HG03025 (cell line): ENCODE measurements around the gene WDFY4.

Experiments
- ATAC-seq: cut with Tn5 transposase; IDR thresholded peaks from one replicate; pipeline ENCODE4 v1.9.1; 2021; ENCODE audit warnings: mild to moderate bottlenecking, moderate library complexity; ENCODE audit not compliant: unreplicated experiment, low FRiP score

The WDFY4 gene

GRCh38 chr10:48768144-48768766, 83.6 kb downstream of the WDFY4 start:
- ATAC-seq = no peak

GRCh38 chr10:48768926-48769325, 84.3 kb downstream of the WDFY4 start:
- ATAC-seq = no peak

DNA sequence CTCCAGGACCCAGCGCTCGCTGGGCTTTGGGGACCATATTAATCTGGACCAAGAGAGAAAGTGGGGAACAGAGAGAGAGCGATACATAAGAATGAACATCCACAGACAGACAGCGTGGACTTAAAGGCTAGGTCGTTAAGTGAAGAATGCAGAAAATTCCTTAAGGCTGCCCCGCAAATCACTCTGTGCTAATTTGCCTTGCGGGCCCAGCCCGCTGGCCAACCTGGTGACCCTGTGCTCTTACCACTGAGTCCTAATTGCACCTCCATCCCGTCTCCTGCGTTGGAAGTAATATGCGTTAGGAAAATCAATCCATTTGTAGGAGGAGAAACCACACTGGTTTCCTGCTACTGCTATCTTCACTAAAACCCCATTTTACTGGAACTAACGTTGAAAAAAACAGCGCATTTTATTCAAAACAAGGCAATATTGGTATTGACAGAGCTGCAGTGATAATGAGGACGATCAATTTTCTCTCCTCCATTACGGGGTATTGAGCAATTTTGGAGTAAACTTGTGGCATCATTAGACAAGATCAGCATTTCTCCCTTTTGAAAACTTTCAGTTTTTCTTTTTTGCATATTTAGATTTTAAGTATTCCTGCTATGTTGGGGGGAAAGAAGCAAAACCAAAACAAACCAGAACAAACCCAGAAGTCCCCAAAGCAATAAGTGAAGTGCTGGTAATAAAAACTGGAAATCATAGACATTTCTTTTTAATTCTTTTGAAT, 85.2 kb downstream of the WDFY4 start:
- no peak for ATAC-seq

DNA sequence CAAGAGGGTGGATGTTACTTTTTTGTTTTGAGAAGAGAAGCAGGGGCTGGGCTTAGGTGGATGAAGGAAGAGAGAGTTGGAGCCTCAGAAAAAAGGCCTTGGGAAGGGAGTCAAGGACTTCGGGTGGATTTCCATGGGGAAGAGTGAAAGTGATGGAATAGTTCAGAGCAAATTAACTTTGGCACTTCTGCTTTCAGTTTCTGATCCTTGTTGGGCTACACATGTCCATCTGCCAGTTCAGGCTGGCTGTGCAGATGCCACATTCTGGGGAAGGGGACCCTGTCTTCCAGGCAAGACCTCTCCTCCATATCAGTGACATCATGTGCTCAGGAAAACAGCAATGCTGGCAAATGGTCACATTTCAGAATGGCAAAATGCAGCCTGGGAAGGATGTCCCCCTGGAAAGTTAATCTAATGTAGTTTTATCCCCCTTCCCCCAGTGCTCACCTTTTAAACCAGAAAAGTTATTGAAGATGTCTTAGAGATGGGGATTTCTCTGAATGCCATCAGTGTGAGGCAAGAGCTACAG, 86.0 kb downstream of the WDFY4 start:
- ATAC-seq = no peak

GRCh38 chr10:48771234-48771633, 86.6 kb downstream of the WDFY4 start:
- no peak for ATAC-seq

GRCh38 chr10:48772059-48772458, 87.4 kb downstream of the WDFY4 start:
- no peak for ATAC-seq

GRCh38 chr10:48773580-48773979, 88.9 kb downstream of the WDFY4 start:
- no peak for ATAC-seq

DNA sequence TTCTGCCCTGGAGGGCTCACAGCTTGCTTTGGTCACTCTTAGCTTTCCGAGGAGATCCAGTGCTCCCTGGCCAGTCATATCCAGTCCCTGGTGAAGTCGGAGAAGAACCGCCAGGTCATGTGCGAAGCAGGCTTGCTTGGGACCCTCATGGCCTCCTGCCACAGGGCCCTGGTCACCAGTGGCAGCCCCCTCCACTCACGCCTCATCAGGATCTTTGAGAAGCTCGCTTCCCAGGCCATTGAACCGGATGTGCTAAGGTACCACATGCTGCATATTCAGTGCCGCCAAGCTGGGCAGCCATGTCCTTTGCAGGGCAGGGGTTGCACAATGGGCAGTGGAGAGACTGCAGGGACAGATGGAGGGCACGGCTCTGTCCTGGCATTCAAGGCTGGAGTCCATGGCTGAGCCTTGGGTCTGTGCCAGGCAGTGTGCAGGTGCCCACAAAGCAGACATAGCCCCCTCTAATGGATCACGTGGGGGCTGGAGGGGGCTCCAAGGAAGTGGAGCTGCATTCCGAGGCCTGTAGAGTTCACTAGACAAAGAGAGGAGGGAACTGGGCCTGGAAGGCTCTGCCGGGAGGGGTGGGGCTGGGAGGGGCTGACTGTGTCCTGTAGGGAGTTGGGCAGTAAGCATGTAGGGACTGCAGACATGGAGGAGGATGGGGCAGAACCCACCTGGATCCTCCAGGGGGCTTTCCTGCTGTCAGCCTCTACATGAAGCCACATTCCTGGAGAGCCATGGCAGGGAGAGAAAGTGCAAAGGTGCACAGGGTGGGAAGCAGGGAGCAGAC, 89.9 kb downstream of the WDFY4 start:
- no peak for ATAC-seq

- ATAC-seq = no peak
Observed at GRCh38 chr10:48775206-48775517, 90.5 kb downstream of the WDFY4 start.

- ATAC-seq = no peak
Observed at GRCh38 chr10:48776005-48776522, 91.4 kb downstream of the WDFY4 start.

GRCh38 chr10:48776528-48776927, 91.9 kb downstream of the WDFY4 start:
- no peak for ATAC-seq

- ATAC-seq = no peak
Observed at GRCh38 chr10:48777110-48777509, 92.4 kb downstream of the WDFY4 start.

DNA sequence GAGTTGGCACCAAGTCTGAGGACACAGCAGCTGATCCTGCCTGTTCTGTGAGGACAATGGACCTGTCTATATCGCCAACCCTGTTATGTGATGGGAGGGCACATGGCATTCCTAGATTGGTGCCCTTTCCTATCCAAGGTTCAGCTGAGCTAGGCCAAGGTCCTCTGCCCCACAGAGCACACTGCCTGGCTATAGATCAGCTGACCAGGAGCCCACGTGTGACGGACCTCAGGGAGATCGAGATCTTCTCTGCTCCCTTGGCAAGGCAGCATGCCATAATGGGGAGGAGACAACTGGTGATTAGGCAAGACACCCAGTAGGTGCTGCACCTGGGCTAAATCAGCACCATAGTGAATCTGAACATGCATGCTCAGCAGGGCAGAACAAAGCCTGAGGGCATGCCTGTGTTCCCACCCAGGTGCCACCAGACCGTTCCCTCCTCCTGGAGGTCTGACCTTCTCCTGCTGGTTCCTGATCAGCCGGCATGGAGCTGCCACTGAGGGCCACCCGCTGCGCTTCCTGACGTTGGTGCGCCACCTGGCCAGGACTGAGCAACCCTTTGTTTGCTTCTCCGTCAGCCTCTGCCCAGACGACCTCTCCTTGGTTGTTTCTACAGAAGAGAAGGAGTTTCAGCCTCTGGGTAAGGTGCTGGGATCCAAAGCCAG, 93.7 kb downstream of the WDFY4 start:
- ATAC-seq = no peak

GRCh38 chr10:48779077-48779476, 94.4 kb downstream of the WDFY4 start:
- no peak for ATAC-seq

GRCh38 chr10:48779546-48780152, 95.0 kb downstream of the WDFY4 start:
- ATAC-seq = no peak

DNA sequence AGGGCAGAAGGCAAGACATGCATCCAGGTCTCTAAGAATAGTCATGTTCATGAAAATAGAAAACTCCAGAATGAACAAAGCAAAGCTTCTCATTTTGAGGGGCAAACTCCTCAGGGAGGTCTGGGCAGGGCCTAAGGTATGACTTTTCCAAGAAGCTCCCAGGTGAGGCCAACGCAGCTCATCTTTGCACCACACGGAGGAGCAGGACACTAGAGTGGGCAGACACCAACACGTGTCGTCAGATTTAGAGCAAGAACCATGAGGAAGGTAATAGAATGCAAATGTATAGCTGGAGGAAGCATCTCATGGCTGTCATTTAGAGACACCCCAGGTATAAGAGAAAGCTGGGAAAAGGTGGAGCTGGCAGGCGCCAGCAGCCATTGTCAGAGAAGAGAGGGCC, 95.7 kb downstream of the WDFY4 start:
- ATAC-seq = no peak

DNA sequence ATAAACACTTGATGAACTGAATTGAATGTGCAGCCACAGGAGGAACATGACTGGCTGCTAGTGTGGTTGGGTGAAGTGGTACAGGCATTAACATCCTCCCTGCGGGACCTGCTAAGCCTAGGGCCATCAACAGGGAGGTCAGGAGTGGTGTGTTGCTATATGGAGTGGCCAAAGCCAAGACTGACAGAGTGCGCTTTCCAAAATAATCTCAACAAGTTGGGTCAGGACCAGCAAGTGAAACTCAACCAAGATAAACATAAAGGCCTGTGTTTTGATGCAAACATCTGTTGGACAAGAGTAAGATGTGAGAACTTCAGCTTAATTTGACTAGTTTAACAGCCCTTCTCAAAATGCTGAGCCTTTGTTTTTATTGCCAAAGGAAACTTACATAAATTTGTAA, 97.7 kb downstream of the WDFY4 start:
- no peak for ATAC-seq

GRCh38 chr10:48784031-48784430, 99.4 kb downstream of the WDFY4 start:
- ATAC-seq = no peak

GRCh38 chr10:48785796-48786195, 101.1 kb downstream of the WDFY4 start:
- no peak for ATAC-seq

DNA sequence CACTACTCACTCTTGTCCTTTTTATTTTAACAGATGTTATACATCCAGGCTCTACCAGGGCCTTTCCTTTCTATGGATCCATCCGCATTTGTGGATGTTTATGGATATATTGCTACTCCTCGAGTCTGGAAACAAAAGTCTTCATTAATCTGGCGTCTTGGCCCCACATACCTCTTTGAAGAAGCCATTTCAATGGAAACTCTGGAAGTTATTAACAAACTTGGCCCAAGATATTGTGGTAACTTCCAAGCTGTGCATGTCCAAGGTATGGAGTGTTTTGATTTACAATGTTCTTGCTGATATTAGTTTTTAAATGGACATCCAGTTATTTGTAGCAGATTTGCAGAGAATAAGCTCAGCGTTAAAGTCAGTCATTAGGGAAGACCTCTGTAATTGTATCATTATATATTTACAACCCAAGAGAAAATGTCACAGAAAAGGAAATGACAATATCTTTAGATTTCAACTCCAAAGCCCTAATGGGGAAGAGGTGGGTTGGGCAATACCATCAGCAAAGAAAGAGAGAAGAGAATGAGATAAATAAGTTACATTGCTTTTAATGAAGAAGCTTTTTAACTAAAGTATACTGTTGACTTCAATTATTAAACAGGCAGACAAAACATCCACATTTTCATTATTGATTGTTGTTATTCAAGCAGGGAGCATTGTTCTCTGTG, 102.1 kb downstream of the WDFY4 start:
- no peak for ATAC-seq
